ENCODE measurements around the gene AADAT.
A peak's percentile ranks its signal among the peaks of the same experiment; 100 is the strongest.
"Not testable (repeated sequence)": the region's sequence is repeated elsewhere in the genome, so short reads cannot be mapped to it uniquely, and the experiment has no call there.

AADAT gene

GRCh38 chr4:170049766-170050165 lies 40.0 kb downstream of the AADAT start:
- no peaks in the 10 kb centered on the region for H3K36me3 Mint-ChIP-seq (ENCODE audit: low read depth)
- no peaks in the 10 kb centered on the region for H3K27me3 Mint-ChIP-seq (ENCODE audit: low read depth)
- no peaks in the 10 kb centered on the region for H3K4me1 Mint-ChIP-seq
- H3K9me3 Mint-ChIP-seq = no peaks in the 10 kb centered on the region
- no peak overlapping the region for H3K27ac Mint-ChIP-seq
- H3K4me3 Mint-ChIP-seq = no peak overlapping the region
- no peak for TF ChIP-seq CTCF (IDR thresholded peaks at IDR 0.05; ENCODE audit: unreplicated experiment in 3 of 3)

- no peaks in the 10 kb centered on the region for H3K27me3 Mint-ChIP-seq (ENCODE audit: low read depth)
- no peaks in the 10 kb centered on the region for H3K9me3 Mint-ChIP-seq
- H3K36me3 Mint-ChIP-seq (ENCODE audit: low read depth) = no peaks in the 10 kb centered on the region
- H3K4me3 Mint-ChIP-seq = no peak overlapping the region
- no peak overlapping the region for H3K27ac Mint-ChIP-seq
- no peaks in the 10 kb centered on the region for H3K4me1 Mint-ChIP-seq
- peak; percentile 68 to 87 (median 74) for TF ChIP-seq CTCF (IDR thresholded peaks at IDR 0.05; ENCODE audit: unreplicated experiment in 3 of 3)
These were observed 41.9 kb downstream of the AADAT start for GRCh38 chr4:170047771-170048354.

- not testable (repeated sequence) for H3K9me3 Mint-ChIP-seq, H3K4me1 Mint-ChIP-seq
These were observed 43.6 kb downstream of the AADAT start for GRCh38 chr4:170046156-170046555.

GRCh38 chr4:170040031-170040680 lies 49.6 kb downstream of the AADAT start:
- Mint-ChIP-seq H3K27ac (no peak overlapping the region), H3K36me3 (ENCODE audit: low read depth) (no peaks in the 10 kb centered on the region), H3K9me3 (no peaks in the 10 kb centered on the region), H3K4me1 (no peaks in the 10 kb centered on the region), H3K27me3 (ENCODE audit: low read depth) (peaks cover 5% of the 10 kb centered on the region), H3K4me3 (no peak overlapping the region)
- TF ChIP-seq CTCF (IDR thresholded peaks at IDR 0.05; ENCODE audit: unreplicated experiment in 3 of 3) = no peak

More at GRCh38 chr4:170046156-170046555, 43.6 kb downstream of the AADAT start:
- not testable (repeated sequence) for H3K27ac Mint-ChIP-seq; H3K27me3 Mint-ChIP-seq (ENCODE audit: low read depth); H3K36me3 Mint-ChIP-seq (ENCODE audit: low read depth); H3K4me3 Mint-ChIP-seq

GRCh38 chr4:170038769-170039168 lies 51.0 kb downstream of the AADAT start:
- H3K9me3 Mint-ChIP-seq = no peaks in the 10 kb centered on the region
- no peak for TF ChIP-seq CTCF (IDR thresholded peaks at IDR 0.05; ENCODE audit: unreplicated experiment in 3 of 3)
- no peak overlapping the region for H3K27ac Mint-ChIP-seq
- H3K4me1 Mint-ChIP-seq = no peaks in the 10 kb centered on the region
- H3K36me3 Mint-ChIP-seq (ENCODE audit: low read depth) = no peaks in the 10 kb centered on the region
- no peak overlapping the region for H3K4me3 Mint-ChIP-seq
- H3K27me3 Mint-ChIP-seq (ENCODE audit: low read depth) = peaks cover 5% of the 10 kb centered on the region

GRCh38 chr4:170038232-170038631 lies 51.5 kb downstream of the AADAT start:
- no peak for TF ChIP-seq CTCF (IDR thresholded peaks at IDR 0.05; ENCODE audit: unreplicated experiment in 3 of 3)
- peaks cover 5% of the 10 kb centered on the region for H3K27me3 Mint-ChIP-seq (ENCODE audit: low read depth)
- H3K27ac Mint-ChIP-seq = no peak overlapping the region
- no peaks in the 10 kb centered on the region for H3K4me1 Mint-ChIP-seq
- no peaks in the 10 kb centered on the region for H3K9me3 Mint-ChIP-seq
- no peaks in the 10 kb centered on the region for H3K36me3 Mint-ChIP-seq (ENCODE audit: low read depth)
- H3K4me3 Mint-ChIP-seq = no peak overlapping the region
